Activated B cell treated with CpG ODN at 0.5 μM for 24 hours (primary cell): ENCODE results near the gene MYO16. TPM values are rescaled to one million over a fixed set of nuclear protein-coding genes. Genes with fewer than 3 reads are reported as not detected.

Experiments
- ATAC-seq: fragments of 200-7000 bp; cut with Tn5 transposase; one replicate; pipeline ENCODE4 v1.10.0; 2021; ENCODE audit warnings: low read depth, mild to moderate bottlenecking, moderate library complexity
- CTCF ChIA-PET: fragments of 350-600 bp; sonication (Branson Sonifier 250); formaldehyde crosslinking; loops from one replicate; lab custom pipeline; 2021; ENCODE audit warnings: antibody characterized with exemption; lab: Charles Lee
- POLR2A ChIA-PET: fragments of 350-600 bp; sonication (Branson Sonifier 250); formaldehyde crosslinking; loops from one replicate; lab custom pipeline; 2021; ENCODE audit warnings: antibody characterized with exemption; lab: Charles Lee
- DNase-seq: peaks from one replicate; pipeline ENCODE4 v3.0.0; 2022
- H3K27ac Mint-ChIP-seq: one replicate; pipeline ENCODE4 v1.8.0; 2020; ENCODE audit warnings: mixed read lengths
- H3K27me3 Mint-ChIP-seq: one replicate; pipeline ENCODE4 v1.8.0; 2021; ENCODE audit warnings: mixed read lengths
- H3K36me3 Mint-ChIP-seq: one replicate; pipeline ENCODE4 v1.8.0; 2021; ENCODE audit warnings: low read depth, mixed read lengths
- H3K4me1 Mint-ChIP-seq: one replicate; pipeline ENCODE4 v1.8.0; 2021; ENCODE audit warnings: mixed read lengths
- H3K4me3 Mint-ChIP-seq: one replicate; pipeline ENCODE4 v1.8.0; 2020; ENCODE audit warnings: mild to moderate bottlenecking, mixed read lengths
- H3K9me3 Mint-ChIP-seq: one replicate; pipeline ENCODE4 v1.8.0; 2020; ENCODE audit warnings: mixed read lengths
- CTCF ChIP-seq: fragments of 200-600 bp; IDR thresholded peaks from one replicate; pipeline ENCODE4 v1.8.0; 2022; ENCODE audit warnings: antibody characterized with exemption, mild to moderate bottlenecking
- intact Hi-C: fragments of 100-400 bp; cut with micrococcal nuclease; formaldehyde crosslinking; loops from one replicate; pipeline ENCODE4 v1.15.1; 2024
- total RNA-seq: library from RNA; stranded (reverse); gene quantifications from 2 replicates; pipeline ENCODE4 v1.2.3, GENCODE V29; 2022

MYO16 gene
- total RNA-seq, 1 donor from 2014 or later: not detected

- intact Hi-C loops: no loop called here
- Mint-ChIP-seq H3K9me3 (no peaks in the 10 kb centered on the region), H3K4me1 (no peaks in the 10 kb centered on the region), H3K27me3 (no peaks in the 10 kb centered on the region), H3K4me3 (no peak overlapping the region), H3K36me3 (no peaks in the 10 kb centered on the region), H3K27ac (no peak overlapping the region)
- DNase-seq: no peak
- no peak for ATAC-seq
- no peak for TF ChIP-seq CTCF
- POLR2A ChIA-PET: no interaction called here
- CTCF ChIA-PET: no interaction called here
Observed at GRCh38 chr13:108755083-108755482, 125.7 kb downstream of the MYO16 start.

GRCh38 chr13:108760129-108760528 lies 130.7 kb downstream of the MYO16 start:
- ChIA-PET CTCF (no interaction called here), POLR2A (no interaction called here)
- no peak overlapping the region for H3K4me3 Mint-ChIP-seq
- intact Hi-C loops: no loop called here
- no peaks in the 10 kb centered on the region for H3K36me3 Mint-ChIP-seq
- no peak for ATAC-seq
- no peaks in the 10 kb centered on the region for H3K4me1 Mint-ChIP-seq
- H3K9me3 Mint-ChIP-seq: peaks cover 2% of the 10 kb centered on the region
- TF ChIP-seq CTCF: no peak
- no peaks in the 10 kb centered on the region for H3K27me3 Mint-ChIP-seq
- DNase-seq: no peak
- no peak overlapping the region for H3K27ac Mint-ChIP-seq

GRCh38 chr13:108760541-108760940 lies 131.1 kb downstream of the MYO16 start:
- no peak overlapping the region for H3K27ac Mint-ChIP-seq
- TF ChIP-seq CTCF: no peak
- H3K4me1 Mint-ChIP-seq: no peaks in the 10 kb centered on the region
- H3K9me3 Mint-ChIP-seq: peaks cover 2% of the 10 kb centered on the region
- intact Hi-C loops: no loop called here
- H3K36me3 Mint-ChIP-seq: no peaks in the 10 kb centered on the region
- DNase-seq: no peak
- no peak overlapping the region for H3K4me3 Mint-ChIP-seq
- POLR2A ChIA-PET: no interaction called here
- ATAC-seq: no peak
- no peaks in the 10 kb centered on the region for H3K27me3 Mint-ChIP-seq
- CTCF ChIA-PET: no interaction called here

GRCh38 chr13:108768035-108768434 lies 138.6 kb downstream of the MYO16 start:
- DNase-seq: no peak
- Mint-ChIP-seq H3K27me3 (no peaks in the 10 kb centered on the region), H3K4me1 (no peaks in the 10 kb centered on the region), H3K4me3 (no peak overlapping the region), H3K36me3 (no peaks in the 10 kb centered on the region), H3K9me3 (no peaks in the 10 kb centered on the region), H3K27ac (no peak overlapping the region)
- ChIA-PET POLR2A (no interaction called here), CTCF (no interaction called here)
- ATAC-seq: no peak
- intact Hi-C loops: no loop called here
- no peak for TF ChIP-seq CTCF

GRCh38 chr13:108769213-108770070 lies 140.0 kb downstream of the MYO16 start:
- ATAC-seq: no peak
- no peaks in the 10 kb centered on the region for H3K4me1 Mint-ChIP-seq
- no peak overlapping the region for H3K4me3 Mint-ChIP-seq
- ChIA-PET CTCF (no interaction called here), POLR2A (no interaction called here)
- H3K36me3 Mint-ChIP-seq: no peaks in the 10 kb centered on the region
- no peak overlapping the region for H3K27ac Mint-ChIP-seq
- H3K9me3 Mint-ChIP-seq: no peaks in the 10 kb centered on the region
- H3K27me3 Mint-ChIP-seq: no peaks in the 10 kb centered on the region
- DNase-seq: no peak
- intact Hi-C loops: no loop called here
- no peak for TF ChIP-seq CTCF
